ENCODE results near the gene ITPR1.

The ITPR1 gene

DNA sequence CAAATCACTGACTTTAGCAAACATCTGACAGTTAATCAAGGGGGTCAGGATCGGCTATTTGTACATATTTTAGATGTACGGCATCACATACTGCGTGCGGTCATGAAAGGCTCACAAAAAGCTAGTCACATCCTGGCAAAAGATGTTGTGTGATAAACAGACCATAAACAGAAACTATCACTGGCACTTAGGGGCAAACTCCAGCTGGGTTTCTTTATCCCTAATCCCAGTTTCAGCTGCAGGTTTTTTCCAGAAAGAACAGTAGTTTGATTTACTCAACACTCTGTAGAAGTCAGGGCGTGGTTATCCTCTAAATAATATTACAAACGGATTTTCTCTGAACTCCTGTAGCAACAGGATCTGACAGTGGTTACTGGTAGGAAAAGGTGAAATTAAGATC, 373.7 kb downstream of the ITPR1 start:
- no peak for DNase-seq

DNA sequence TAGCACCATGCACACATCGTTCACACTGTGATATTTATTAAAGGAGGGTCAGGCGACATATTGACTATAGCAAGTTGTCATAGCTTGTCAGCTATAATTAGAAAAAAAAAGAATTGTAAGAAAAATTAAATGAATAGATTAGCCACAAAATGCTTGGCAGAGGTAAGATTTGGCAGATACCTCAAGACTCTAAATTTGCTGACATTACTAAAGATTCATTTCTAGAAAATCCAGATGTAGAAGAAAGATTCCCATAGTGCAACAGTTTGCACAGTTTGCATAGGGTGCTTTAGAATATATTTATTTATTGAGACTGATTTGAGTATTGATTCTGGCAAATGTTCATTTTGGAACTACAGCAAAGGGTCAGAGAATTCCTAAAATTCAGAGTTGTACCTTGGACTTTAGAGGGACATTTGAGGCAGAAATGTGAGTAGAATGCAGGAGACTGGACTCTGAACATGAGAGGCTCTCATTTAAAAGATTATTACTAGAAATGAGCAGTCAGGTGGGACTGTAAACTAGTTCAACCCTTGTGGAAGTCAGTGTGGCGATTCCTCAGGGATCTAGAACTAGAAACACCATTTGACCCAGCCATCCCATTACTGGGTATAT, 384.1 kb downstream of the ITPR1 start:
- DNase-seq: no peak

DNA sequence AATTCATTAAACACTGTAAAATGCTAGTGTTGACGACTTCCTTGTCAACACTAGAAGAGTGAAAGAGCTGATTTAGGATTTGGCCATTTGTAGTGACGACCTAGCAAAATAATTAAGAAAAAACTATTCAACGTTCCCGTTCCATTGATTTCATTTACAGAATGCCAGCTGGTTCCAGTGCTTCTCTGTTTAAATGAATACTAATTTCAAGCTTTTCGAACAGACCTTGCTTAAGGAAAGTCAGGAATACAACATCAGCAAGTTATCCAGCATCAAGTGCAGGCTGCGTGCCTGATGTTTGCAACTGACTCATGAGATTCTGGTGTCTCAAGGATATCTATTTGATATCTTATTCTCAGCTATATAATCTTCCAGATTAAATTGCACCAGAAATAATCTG, 387.7 kb downstream of the ITPR1 start:
- DNase-seq: no peak

DNA sequence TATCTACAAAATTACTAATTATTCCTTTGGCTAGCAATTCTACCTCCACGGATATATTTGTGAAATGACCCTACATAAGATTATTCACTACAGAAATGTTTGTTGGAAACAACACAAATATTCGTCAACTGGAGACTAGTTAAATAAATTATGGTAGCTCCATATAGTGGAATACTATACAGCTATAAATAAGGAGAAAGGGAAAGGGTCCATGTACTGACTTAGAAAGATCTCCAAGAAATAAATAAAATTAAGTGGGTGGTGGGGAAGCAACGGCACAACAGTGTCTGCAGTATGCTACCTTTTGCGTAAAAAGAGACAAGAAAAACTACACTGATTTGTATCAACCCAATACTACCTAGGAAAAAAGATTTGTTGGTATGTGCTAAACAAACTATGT, 389.4 kb downstream of the ITPR1 start:
- no peak for DNase-seq

DNA sequence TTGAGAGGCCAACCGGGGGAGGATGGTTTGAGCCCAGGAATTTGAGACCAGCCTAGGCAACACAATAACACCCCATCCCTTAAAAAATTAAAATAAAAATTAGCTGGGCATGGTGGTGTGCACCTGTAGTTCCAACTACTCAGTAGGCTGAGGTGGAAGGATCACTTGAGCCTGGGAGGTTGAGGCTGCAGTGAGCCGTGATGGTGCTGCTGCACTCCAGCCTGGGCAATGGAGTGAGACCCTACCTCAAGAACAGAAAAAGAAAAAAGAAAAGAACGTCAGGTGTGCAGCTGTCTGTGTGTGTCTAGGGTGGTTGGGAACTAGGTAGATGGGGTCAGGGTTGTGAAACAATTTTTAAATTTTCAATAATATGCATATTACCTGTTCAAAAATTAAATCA, 389.9 kb downstream of the ITPR1 start:
- no peak for DNase-seq

DNA sequence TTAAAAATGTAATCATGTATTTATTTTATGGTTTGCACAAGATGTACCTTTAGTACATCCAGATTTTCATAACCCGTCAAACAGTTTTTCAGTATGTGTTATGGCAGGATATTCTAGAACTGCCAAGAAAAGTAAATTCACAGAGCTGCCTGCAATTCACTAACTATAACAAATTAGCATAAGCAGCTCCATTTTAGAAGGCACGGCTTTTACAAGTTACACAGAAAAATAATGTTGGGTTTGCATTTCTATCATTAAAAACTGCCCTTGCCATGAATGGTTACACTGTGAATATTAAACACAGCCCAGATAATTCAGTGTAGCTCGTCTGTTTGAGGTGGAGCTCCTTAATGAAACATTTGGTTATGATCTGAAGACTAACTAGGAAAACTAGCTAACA, 391.7 kb downstream of the ITPR1 start:
- DNase-seq: no peak

DNA sequence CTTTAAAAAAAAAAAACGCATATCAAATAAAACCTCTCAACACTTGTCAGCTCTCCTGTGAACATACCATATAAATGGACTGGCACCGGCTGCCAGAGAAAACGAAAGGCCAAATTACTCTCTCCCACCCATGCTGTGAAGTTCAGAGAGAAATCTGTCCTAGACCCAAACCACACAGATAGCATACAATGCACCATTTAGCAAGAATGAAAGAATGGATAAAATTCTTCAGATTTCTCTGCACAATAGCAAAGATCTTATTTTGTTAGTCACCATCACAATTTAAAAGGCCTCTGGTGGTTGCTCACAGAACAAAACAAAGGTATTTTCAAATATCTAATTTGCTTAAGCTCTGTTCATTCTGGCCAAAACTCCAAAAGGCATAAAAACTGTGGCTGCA, 392.2 kb downstream of the ITPR1 start:
- DNase-seq: no peak

DNA sequence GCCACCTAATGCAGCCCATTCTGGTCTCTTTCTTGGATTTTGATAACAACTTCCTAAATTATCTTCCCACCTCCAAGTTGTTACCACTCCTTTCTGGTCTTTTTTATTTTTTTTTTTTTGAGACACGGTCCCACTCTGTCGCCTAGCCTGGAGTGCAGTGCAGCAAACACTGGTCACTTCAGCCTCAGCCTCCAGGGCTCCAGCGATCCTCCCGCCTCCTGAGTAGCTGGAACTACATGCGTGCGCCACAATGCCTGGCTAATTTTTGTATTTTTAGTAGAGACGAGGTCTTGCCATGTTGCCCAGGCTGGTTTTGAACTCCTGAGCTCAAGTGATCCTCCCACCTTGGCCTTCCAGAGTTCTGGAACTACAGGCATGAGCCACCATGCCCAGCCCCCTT, 393.3 kb downstream of the ITPR1 start:
- DNase-seq: no peak

DNA sequence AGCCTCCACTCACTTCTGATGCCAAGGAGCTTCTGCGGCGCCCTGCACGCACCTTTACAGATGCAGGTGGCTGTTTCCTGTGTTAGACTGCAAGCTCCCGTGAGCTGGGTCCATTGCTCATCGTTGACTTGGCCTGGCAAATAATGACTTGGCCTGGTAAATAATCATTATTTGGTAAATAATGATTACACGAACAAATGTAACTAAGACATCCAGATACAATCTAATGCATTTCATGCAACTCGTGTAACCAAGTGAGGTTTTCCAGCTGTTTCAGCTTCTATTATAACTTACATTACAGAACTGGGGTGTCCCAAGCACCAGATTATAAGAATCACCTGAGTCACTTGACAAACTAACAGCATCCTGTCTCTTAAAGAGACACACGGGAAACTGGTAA, 394.0 kb downstream of the ITPR1 start:
- DNase-seq: no peak

DNA sequence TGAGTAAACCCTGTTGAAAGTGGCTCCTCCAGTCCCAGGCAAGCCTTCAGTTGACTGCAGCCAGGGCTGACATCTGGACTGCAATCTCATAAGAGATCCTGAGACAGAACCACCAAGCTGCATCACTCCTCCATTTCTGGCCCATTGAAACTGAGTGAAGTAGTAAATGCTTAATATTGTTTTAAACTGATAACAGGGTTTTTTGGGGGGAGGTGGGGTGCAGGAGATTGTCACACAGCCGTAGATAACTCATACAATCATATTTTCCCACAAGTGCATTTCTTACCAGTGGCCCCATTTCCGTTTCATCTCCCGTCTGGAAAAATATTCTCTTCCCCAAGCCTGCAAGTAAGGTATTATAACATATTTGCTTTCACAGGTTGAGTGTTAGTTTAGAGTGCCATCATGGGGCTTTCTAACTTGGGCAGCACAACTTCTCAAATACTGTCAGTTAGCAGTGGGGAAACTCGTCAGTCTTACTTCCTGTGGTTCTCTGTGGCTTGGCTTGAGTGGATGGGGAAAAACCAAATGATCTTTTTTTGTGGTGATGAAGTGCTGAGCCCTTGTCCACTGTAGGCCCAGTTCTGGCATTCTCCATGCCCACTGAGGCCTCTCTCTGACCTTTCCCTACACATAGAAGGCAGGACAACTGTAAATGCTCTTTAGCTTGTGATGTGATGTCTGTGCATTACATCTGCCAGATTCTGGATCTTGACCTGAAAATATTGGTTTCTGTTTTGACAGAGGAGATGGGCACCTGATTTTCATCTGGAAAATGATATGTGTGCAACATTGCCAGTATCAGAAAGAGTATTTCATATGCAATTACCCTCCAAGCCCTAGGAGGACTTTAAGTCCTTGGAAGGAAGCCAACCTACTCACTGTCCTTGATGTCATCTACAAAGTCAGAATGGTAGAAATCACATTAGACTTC, 396.0 kb downstream of the ITPR1 start:
- DNase-seq: no peak

DNA sequence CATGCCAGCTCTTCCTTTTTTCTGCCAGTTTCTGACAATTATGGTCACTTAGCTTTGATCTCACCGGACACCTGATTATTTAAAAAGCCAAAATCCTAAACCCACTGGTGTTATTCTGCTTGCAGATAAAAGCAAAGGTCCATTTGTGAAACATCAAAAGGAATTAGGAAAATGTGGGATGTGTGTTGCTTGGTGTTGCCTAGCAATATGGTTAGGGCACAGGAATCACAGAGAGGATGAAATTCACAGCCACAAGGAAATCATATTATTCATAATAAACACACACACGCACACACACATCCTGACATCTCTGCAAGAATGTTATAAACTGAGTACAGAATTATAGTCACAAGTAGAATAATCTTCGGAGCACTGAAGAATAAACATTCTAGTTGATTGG, 396.7 kb downstream of the ITPR1 start:
- DNase-seq: no peak

DNA sequence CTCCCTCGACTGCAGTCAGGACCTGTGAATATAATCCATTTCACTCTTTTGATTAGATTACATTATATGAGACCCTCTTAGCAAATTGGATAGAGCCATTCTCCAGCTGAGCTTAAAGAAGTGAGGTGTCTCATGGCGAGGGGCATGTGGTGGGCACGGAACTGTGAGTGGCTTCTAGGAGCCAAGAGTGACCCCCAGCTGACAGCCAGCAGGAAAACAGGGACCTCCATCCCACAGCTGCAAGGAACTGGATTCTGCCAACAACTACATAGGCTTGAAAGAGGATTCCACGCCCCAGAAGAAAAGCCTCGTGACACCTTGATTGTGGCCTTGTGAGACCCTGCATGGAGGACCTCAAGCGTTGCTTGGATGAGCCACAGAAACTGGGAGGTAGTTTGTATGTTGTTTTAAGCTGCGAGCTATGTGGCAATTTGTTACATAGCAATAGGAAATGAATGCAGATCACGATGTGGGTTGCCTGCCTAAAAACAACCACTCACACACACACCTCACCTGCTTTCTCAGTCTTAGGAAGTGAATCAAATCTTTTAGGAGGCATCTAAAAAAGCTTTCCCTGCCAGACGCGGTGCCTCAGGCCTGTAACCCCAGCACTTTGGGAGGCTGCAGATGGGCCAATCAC, 401.9 kb downstream of the ITPR1 start:
- DNase-seq: no peak

DNA sequence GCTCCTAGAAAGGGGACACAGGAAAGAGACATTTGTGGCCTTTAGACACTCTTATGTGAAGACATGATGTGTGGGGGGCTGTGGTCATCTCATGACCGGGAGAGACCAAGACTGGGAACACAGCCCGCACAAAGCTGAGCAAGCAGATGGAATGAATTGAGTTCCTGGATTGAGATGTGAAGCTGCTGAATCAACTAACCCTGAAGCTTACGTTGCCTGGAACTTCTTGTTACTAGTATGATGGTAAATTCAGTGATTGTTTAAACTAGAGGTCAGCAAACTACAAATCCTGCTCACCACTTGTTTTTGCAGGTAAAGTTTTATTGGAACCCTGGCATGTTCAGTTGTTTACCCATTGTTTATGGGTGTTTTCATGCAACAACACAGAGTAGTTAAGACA, 402.7 kb downstream of the ITPR1 start:
- DNase-seq: no peak

Measured in effector CD8-positive, alpha-beta T cell (primary cell).